GM12801 (cell line): ENCODE measurements around the gene CCNI2.

ENCODE experiments used
- TF ChIP-seq, protein P1 (sequence below): IDR thresholded peaks from one replicate; pipeline ENCODE4 v1.5.1; 2011; ENCODE audit warnings: control low read depth; ENCODE audit not compliant: insufficient read length; ENCODE audit errors: extremely low read depth

Gene CCNI2

DNA sequence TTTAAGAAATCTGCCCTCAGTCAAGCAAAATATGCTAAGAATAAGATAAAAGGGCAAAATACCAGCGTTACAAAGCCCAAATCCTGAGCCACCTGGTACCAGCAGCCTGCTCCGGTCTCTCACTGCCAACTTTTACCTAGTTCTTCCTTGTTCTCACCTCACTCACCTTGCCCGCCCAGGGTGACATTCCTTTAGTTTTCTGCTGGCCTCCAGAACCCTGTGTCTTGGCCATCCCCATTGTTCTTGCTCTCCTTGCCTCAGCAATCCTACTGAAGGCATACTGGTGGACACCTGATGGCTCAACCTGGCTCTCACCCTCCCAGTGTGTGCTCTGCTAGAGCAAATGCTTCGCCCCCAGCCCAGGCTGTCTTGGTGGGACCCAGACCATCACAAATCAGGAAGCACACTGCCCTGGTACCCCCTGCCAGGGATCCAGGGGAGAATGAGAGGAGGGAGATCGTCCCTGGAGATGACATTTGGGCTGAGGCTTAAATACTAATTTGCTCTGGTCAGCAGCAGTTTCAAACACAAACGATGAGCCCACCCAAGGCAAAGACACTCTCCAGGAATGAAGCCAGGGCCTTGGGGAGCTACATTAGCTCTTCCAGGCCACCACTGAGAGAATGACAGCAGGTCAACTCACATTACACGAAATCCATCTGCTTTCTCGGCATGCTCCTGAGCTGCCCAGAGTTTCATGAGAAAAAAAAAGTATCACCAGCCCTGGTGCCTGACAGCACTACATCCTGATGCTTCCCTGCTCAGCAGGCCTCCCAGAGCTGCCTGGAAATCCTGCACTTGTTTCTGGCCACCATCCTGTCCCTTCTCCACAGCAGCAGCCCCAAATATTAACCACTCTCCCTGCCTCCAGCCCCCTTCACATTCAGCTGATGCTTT is 42.0 kb downstream of the CCNI2 start:
- TF ChIP-seq, protein P1, sequence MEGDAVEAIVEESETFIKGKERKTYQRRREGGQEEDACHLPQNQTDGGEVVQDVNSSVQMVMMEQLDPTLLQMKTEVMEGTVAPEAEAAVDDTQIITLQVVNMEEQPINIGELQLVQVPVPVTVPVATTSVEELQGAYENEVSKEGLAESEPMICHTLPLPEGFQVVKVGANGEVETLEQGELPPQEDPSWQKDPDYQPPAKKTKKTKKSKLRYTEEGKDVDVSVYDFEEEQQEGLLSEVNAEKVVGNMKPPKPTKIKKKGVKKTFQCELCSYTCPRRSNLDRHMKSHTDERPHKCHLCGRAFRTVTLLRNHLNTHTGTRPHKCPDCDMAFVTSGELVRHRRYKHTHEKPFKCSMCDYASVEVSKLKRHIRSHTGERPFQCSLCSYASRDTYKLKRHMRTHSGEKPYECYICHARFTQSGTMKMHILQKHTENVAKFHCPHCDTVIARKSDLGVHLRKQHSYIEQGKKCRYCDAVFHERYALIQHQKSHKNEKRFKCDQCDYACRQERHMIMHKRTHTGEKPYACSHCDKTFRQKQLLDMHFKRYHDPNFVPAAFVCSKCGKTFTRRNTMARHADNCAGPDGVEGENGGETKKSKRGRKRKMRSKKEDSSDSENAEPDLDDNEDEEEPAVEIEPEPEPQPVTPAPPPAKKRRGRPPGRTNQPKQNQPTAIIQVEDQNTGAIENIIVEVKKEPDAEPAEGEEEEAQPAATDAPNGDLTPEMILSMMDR, result no peak

DNA sequence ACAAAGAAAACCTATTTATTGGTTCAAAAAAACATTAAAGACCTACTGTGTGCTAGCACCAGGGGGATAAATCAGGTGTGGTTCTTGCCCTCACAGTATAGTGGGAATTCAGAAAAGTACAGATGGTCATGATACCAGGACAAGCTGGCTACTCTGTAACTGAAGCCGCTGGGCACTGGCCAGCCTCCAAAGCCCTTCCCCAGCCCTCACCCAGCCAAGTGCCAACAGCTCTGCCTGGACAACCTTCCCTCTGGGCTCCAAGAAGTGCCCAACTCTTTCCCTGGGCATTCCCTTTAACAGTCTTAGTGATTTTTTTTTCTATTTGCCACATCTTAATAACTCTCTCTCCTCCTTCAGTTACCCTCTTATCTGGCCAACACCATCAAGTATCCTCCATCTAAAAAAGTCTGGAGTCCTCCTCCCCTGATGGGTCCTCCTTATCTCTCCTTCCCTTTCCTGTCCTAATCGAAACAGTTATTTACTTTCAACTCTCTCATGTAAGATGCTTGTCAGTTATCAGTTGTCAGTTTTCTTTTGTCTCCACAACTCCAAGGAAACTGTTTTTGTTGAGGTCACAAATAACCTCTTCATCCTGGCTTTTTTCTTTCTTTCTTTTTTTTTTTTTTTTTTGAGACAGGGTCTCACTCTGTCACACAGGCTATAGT is 43.1 kb downstream of the CCNI2 start:
- TF ChIP-seq, protein P1, result no peak

DNA sequence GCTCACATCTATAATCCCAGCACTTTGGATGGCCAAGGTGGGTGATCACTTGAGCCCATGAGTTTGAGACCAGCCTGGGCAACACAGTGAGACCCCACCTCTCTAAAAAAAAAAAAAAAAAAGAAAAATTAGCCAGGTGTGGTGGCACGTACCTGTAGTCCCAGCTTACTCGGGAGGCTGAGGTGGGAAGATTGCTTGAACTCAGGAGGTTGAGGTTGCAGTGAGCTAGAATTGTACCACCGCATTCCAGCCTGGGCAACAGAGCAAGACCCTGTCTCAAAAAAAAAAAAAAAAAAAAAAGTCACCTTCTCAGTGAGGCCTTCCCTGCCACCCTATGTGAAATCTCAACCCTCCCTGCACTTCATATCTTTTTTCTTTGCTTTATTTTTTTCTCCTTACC is 43.8 kb downstream of the CCNI2 start:
- TF ChIP-seq, protein P1, result no peak

DNA sequence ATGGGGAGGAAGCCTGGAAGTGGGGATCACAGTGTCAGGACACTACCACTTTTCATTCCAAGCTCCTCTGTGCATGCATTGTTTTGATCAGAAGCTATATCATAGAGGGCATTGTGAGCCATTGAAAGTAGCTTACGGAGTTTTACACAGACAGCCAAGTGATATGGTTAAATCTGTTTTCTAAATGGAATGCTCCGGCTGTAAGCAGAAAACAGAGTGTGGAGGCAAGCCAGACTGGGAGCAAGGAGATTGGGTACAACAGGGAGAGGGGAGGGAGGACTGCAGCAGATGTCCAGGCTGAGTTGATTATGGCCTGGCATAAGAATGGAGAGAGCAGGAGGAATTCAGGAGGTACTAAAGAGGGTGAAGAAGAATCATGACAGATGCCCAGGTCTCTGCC is 50.4 kb downstream of the CCNI2 start:
- TF ChIP-seq, protein P1, result no peak

DNA sequence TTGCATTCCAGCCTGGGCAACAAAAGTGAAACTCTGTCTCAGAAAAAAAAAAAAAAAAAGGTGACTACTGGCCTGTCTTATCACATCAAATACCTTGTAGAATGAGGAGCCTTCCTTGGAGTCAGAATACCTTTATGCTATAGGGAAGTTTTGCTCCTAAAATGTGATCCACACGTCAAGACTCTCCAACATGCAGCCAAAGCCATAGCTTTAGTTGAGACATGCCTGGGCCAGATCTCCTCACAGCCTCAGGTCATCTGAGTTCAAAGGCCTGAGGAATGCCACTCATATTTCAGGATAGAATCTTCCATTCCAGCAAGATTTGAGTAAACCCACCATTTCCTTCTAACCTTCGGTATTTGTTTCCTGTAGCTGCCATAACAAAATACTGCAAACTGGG is 52.2 kb downstream of the CCNI2 start:
- TF ChIP-seq, protein P1, result no peak

DNA sequence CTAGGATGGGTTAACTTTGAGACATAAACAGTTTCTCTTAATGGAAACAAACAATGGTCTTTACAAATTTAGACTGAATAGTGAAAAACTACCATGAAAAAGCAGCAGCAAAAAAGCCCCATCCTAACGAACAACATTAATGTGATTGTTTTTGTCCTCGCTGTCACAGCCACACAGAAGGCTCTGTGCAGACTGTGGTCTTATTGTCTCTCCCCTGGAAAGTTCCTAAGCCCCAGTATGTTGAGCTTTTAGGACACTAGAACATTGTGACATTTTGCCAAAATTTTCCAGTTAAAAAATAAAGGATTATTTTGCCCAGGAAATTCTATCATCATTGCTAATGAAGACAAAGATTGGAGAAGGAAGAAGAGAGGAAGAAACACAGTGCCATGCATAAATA is 53.3 kb downstream of the CCNI2 start:
- TF ChIP-seq, protein P1, result no peak

DNA sequence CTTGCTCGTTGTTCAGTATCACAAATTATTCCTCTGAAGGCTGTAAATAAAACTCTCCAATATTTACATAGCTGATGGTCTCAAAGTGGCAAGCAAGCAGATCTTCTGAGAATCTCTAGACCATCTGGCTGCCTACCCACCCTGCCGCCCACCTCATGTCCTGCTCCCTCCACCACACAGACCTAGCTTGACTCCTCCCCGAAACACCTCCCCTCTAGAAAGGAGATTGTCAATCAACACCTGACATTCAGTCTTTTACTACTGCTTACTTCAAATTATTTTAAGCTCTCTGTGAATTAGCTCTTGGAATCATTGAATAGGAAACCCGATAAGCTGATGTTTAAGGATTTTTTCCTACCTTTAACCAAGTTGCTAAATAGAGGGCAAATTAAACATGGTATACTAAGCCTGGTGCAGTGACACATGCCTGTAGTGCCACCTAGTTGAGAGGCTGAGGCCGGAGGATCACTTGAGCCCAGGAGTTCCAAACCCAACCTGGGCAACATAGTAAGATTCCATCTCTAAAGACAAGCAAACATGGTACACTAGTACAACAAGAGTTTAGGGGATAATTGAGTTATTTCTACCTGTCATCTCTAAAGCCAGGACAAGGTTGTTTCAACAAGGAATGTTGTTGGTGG is 54.9 kb downstream of the CCNI2 start:
- TF ChIP-seq, protein P1, result no peak
